K562 (cell line): ENCODE measurements around the gene CSTPP1. TPM values are rescaled to one million over a fixed set of nuclear protein-coding genes. Genes with fewer than 3 reads are reported as not detected.

Source experiments
- ATAC-seq: fragments of 200-7000 bp; cut with Tn5 transposase; 3 replicates; pipeline ENCODE4 v1.9.1; 2020; ENCODE audit warnings: moderate library complexity
- BruUV-seq: library from RNA; stranded (reverse); fragments of 400-500 nt; replicated peaks from 2 replicates; lab custom pipeline; 2021; lab: Mats Ljungman, UMichigan
- CTCF ChIA-PET: fragments of 300-600 bp; formaldehyde crosslinking; extraction: SDS; loops from one replicate; lab custom pipeline; 2021; ENCODE audit warnings: low intra/inter-chr PET ratio; lab: Yijun Ruan, JAX
- POLR2A ChIA-PET: fragments of 300-600, 350-650 bp; sonication (Branson Sonifier 250); formaldehyde crosslinking; extraction: SDS; loops from one replicate; lab custom pipeline; 2021; ENCODE audit warnings: antibody characterized with exemption, inconsistent platforms; lab: Yijun Ruan, JAX
- DNase-seq, 4 experiments: peaks; one replicate each; pipeline versions ENCODE4 v3.0.0 to v3.0.0-alpha.2; 2011 to 2018; ENCODE audit warnings: low spot score in 3 of 4, mixed read lengths in 3 of 4; ENCODE audit errors: extremely low read depth in 1 of 4
- FAIRE-seq: peaks from 2 replicates; lab custom pipeline; 2011; peaks lifted over from hg19 to GRCh38; lab: Jason Lieb, UNC
- H2AFZ ChIP-seq: 2 replicates; pipeline ENCODE4 v1.6.0; 2011; ENCODE audit warnings: low read depth, low read length, control low read depth, inconsistent platforms
- H3K27ac ChIP-seq: fragments of 200-600 bp; 3 replicates; pipeline ENCODE4 v1.8.0; 2011; ENCODE audit warnings: low read depth, mild to moderate bottlenecking, control low read depth, inconsistent platforms, low read length, moderate library complexity, mixed read lengths; ENCODE audit errors: extremely low read depth
- H3K27me3 ChIP-seq, 2 experiments: fragments of 300-600 bp in 1 of 2; 2 replicates in 1 of 2; 3 replicates in 1 of 2; pipeline versions ENCODE4 v1.6.0 to v1.8.0; 2011; ENCODE audit warnings: inconsistent platforms in 2 of 2, low read length in 2 of 2, mild to moderate bottlenecking in 1 of 2, mixed read lengths in 1 of 2, moderate library complexity in 1 of 2; ENCODE audit not compliant: control insufficient read depth in 2 of 2, insufficient read depth in 2 of 2
- H3K36me3 ChIP-seq: fragments of 300-600 bp; 3 replicates; pipeline ENCODE4 v1.8.0; 2011; ENCODE audit warnings: mild to moderate bottlenecking, low read length, inconsistent platforms; ENCODE audit not compliant: control insufficient read depth, insufficient read depth
- H3K4me1 ChIP-seq, 2 experiments: fragments of 200-600 bp in 1 of 2; replicated peaks in 1 of 2; 2 replicates in 1 of 2; 3 replicates in 1 of 2; pipeline versions ENCODE4 v1.5.1 to v1.8.0; 2011; ENCODE audit warnings: inconsistent platforms in 2 of 2, low read length in 2 of 2, mild to moderate bottlenecking in 1 of 2, mixed read lengths in 1 of 2, moderate library complexity in 1 of 2; ENCODE audit not compliant: control insufficient read depth in 2 of 2, insufficient read depth in 2 of 2
- H3K4me2 ChIP-seq: 2 replicates; pipeline ENCODE4 v1.6.1; 2011; ENCODE audit warnings: low read length, control low read depth, inconsistent platforms, mixed read lengths; ENCODE audit not compliant: insufficient read depth
- H3K4me3 ChIP-seq: fragments of 200-600 bp; sonication (generic), shearing (Covaris generic); 2 replicates; pipeline ENCODE4 v1.5.1; 2016; ENCODE audit warnings: control low read depth, inconsistent platforms
- H3K79me2 ChIP-seq: fragments of 200-600 bp; 3 replicates; pipeline ENCODE4 v1.8.0; 2011; ENCODE audit warnings: low read length, inconsistent platforms; ENCODE audit not compliant: control insufficient read depth, insufficient read depth
- H3K9ac ChIP-seq, 2 experiments: 2 replicates each; pipeline versions ENCODE4 v1.6.0 to v1.6.1; 2011; ENCODE audit warnings: low read depth in 2 of 2, low read length in 2 of 2, control low read depth in 1 of 2, inconsistent platforms in 1 of 2, mild to moderate bottlenecking in 1 of 2, mixed read lengths in 1 of 2; ENCODE audit not compliant: insufficient read depth in 1 of 2
- H3K9me1 ChIP-seq: one replicate; pipeline ENCODE4 v1.6.0; 2011; ENCODE audit warnings: inconsistent platforms, mild to moderate bottlenecking, low read length, moderate library complexity; ENCODE audit not compliant: control insufficient read depth, insufficient read depth
- H3K9me3 ChIP-seq: replicated peaks from 2 replicates; pipeline ENCODE4 v1.5.1; 2011; ENCODE audit warnings: low read depth, low read length, inconsistent platforms; ENCODE audit not compliant: control insufficient read depth, insufficient read depth
- H4K20me1 ChIP-seq: replicated peaks from 2 replicates; pipeline ENCODE4 v1.6.1; 2011; ENCODE audit warnings: low read length, inconsistent platforms, mixed read lengths; ENCODE audit not compliant: control insufficient read depth, insufficient read depth
- ATF3 ChIP-seq, 2 experiments: fragments of 450-650 bp in 1 of 2; sonication (generic) in 1 of 2; formaldehyde crosslinking in 1 of 2; IDR thresholded peaks in 1 of 2; conservative IDR thresholded peaks in 1 of 2; 2 replicates each; pipeline versions ENCODE4 v1.6.1 to v1.8.1; 2016 to 2023; ENCODE audit warnings: mild to moderate bottlenecking in 2 of 2, moderate library complexity in 2 of 2, inconsistent platforms in 1 of 2, missing genetic modification reagents in 1 of 2
- CBFA2T3 ChIP-seq: fragments of 450-650 bp; IDR thresholded peaks from 2 replicates; pipeline ENCODE4 v1.6.1; 2017
- E4F1 ChIP-seq: fragments of 250-450 bp; sonication (Bioruptor Pico); IDR thresholded peaks from 2 replicates; pipeline ENCODE4 v1.5.0; 2021; ENCODE audit warnings: mild to moderate bottlenecking, borderline replicate concordance
- EP300 ChIP-seq: IDR thresholded peaks from 2 replicates; pipeline ENCODE4 v1.6.1; 2012; ENCODE audit warnings: low read length, improper control_type of control experiment
- FOSL1 ChIP-seq: fragments of 200-800 bp; sonication (Bioruptor generic); conservative IDR thresholded peaks from 2 replicates; pipeline ENCODE4 v1.6.1; 2016; ENCODE audit warnings: missing genetic modification characterization, missing compliant biosample characterization
- HOMEZ ChIP-seq: fragments of 250-450 bp; sonication (Bioruptor Pico); IDR thresholded peaks from 2 replicates; pipeline ENCODE4 v1.4.0; 2020; ENCODE audit warnings: mild to moderate bottlenecking, moderate library complexity
- KAT8 ChIP-seq: fragments of 450-650 bp; IDR thresholded peaks from 2 replicates; pipeline ENCODE4 v1.6.1; 2016; ENCODE audit warnings: low read depth, mild to moderate bottlenecking
- NCOR1 ChIP-seq: fragments of 450-650 bp; IDR thresholded peaks from 2 replicates; pipeline ENCODE4 v1.6.1; 2016; ENCODE audit warnings: mild to moderate bottlenecking, moderate library complexity
- TEAD4 ChIP-seq, 2 experiments: sonication (generic) in 1 of 2; formaldehyde crosslinking in 1 of 2; IDR thresholded peaks; 2 replicates each; pipeline versions ENCODE4 v1.6.1 to v1.8.0; 2012 to 2022; ENCODE audit warnings: borderline replicate concordance in 1 of 2, inconsistent platforms in 1 of 2, low read length in 1 of 2, mild to moderate bottlenecking in 1 of 2, missing genetic modification reagents in 1 of 2
- ZNF165 ChIP-seq: fragments of 250-450 bp; sonication (Bioruptor Pico); IDR thresholded peaks from 2 replicates; pipeline ENCODE4 v1.4.0; 2020; ENCODE audit warnings: borderline replicate concordance
- ZNF316 ChIP-seq: fragments of 450-650 bp; IDR thresholded peaks from 2 replicates; pipeline ENCODE4 v1.6.1; 2016
- WGBS: fragments of 100-300 bp; shearing (Covaris generic); methylation state at CpG from one replicate; pipeline ENCODE4 v1.1.6; 2016; ENCODE audit warnings: low coverage, mixed read lengths; ENCODE audit not compliant: insufficient coverage; ENCODE audit errors: missing lambda C conversion rate; 5-methylcytosine and 5-hydroxymethylcytosine counted together
- in situ Hi-C: fragments of 300-500 bp; cut with MboI; formaldehyde crosslinking; loops from 4 replicates; pipeline ENCODE4 v1.15.0; 2018; ENCODE audit warnings: inconsistent platforms, mixed read lengths
- intact Hi-C: fragments of 100-400 bp; cut with micrococcal nuclease; formaldehyde crosslinking; loops from 2 replicates; pipeline ENCODE4 v1.14.2; 2022
- polyA plus RNA-seq, 8 experiments: library from polyadenylated mRNA; depleted of rRNA in 4 of 8; stranded (reverse) in 5 of 8; unstranded in 3 of 8; fragments of >200 nt; fragmentation: Nextera tagmentation in 2 of 8; fragmentation: Illumina TruSeq in 1 of 8; extraction: Ambion mirVana in 2 of 8; extraction: Trizol in 1 of 8; gene quantifications; 2 replicates each; pipeline versions ENCODE4 v1.2.1 to v1.2.3, GENCODE V29; 2011 to 2014; ENCODE audit warnings: inconsistent platforms in 1 of 8, missing spikeins in 1 of 8
- total RNA-seq, 7 experiments: library from RNA; depleted of rRNA in 6 of 7; stranded (reverse); fragments of >200 nt in 6 of 7; fragmentation: Illumina TruSeq in 2 of 7; extraction: Trizol in 2 of 7; gene quantifications; 2 replicates each; pipeline versions ENCODE4 v1.2.1 to v1.2.3, GENCODE V29; 2011 to 2021; ENCODE audit warnings: low replicate concordance in 1 of 7

CSTPP1 gene
- total and polyA plus RNA-seq, 9 of the 15 experiments (the other 6 are each of a cell fraction or from before 2014, with no cell fraction given), result 6.5 to 17.8 (median 9.2) TPM

- TF ChIP-seq HOMEZ (no peak), KAT8 (no peak)
Measured at GRCh38 chr11:46977038-46977813, 40.7 kb downstream of the CSTPP1 start (continued).

GRCh38 chr11:46978005-46978491 lies 41.5 kb downstream of the CSTPP1 start:
- BruUV-seq, result no TSS peak
- no peak overlapping the region for H3K9ac ChIP-seq
- no peaks in the 10 kb centered on the region for H3K27me3 ChIP-seq
- H3K36me3 ChIP-seq, result no peaks in the 10 kb centered on the region
- in situ Hi-C loops (no loop called here), intact Hi-C loops (no loop called here)
- H3K4me1 ChIP-seq, result peaks cover 0 to 6% of the 10 kb centered on the region in 2 experiments; a peak in 2 of 5 replicates
- DNase-seq (no peak), FAIRE-seq (no peak), ATAC-seq (no peak; the same call in 2 of the 3 replicates)
- no peaks in the 10 kb centered on the region for H3K79me2 ChIP-seq
- H3K4me3 ChIP-seq, result no peak overlapping the region
- H3K9me1 ChIP-seq, result no peaks in the 10 kb centered on the region
- H3K9me3 ChIP-seq, result no peaks in the 10 kb centered on the region
- no peak overlapping the region; the same call in 1 of the 2 replicates for H3K4me2 ChIP-seq
- H3K27ac ChIP-seq, result no peak overlapping the region
- ChIA-PET CTCF (no interaction called here), POLR2A (no interaction called here)
- WGBS, result 0% methylated on average over 1 of the region's 1 CpG
- H4K20me1 ChIP-seq, result no peaks in the 10 kb centered on the region
- no peak overlapping the region for H2AFZ ChIP-seq
- 0 out of 2 replicates have a peak, but pooled peaks have one; percentile 14 for TF ChIP-seq ZNF316
- TF ChIP-seq FOSL1 (tag), result peak; percentile 82
- peak; percentile 43; the same call in 1 of the 2 replicates for TF ChIP-seq CBFA2T3
- TF ChIP-seq ZNF165 (CRISPR knock-in tag), result no peak
- TF ChIP-seq E4F1 (CRISPR knock-in tag), result no peak
- 0 out of 2 replicates have a peak, but pooled peaks have one; percentile 9 for TF ChIP-seq NCOR1
- TF ChIP-seq ATF3 (IDR thresholded peaks at IDR 0.05), result peak; percentile 58; the same call in 1 of the 2 replicates
- no peak for TF ChIP-seq ATF3 (CRISPR knock-in tag; conservative IDR thresholded peaks at IDR 0.05)
- peak; percentile 13; the same call in 1 of the 2 replicates for TF ChIP-seq EP300
- 0 out of 2 replicates have a peak, but pooled peaks have one; percentile 37 for TF ChIP-seq TEAD4 (IDR thresholded peaks at IDR 0.05; ENCODE audit: low read length)
- TF ChIP-seq TEAD4 (CRISPR knock-in tag; IDR thresholded peaks at IDR 0.05; ENCODE audit: borderline replicate concordance), result no peak
